Left forelimb (tissue), 1 donor: ENCODE results near the gene BAZ2B.

Experiments
- DNase-seq: peaks from one replicate; pipeline ENCODE4 v3.0.0-alpha.2; 2018; ENCODE audit warnings: low spot score

Gene BAZ2B

GRCh38 chr2:159573846-159574606 lies 42.3 kb downstream of the BAZ2B start:
- DNase-seq = no peak

GRCh38 chr2:159573294-159573693 lies 43.1 kb downstream of the BAZ2B start:
- DNase-seq = no peak

- DNase-seq = no peak
These were observed 43.9 kb downstream of the BAZ2B start for GRCh38 chr2:159572459-159572858.

GRCh38 chr2:159571540-159572260 lies 44.6 kb downstream of the BAZ2B start:
- DNase-seq = no peak

GRCh38 chr2:159564081-159564480 lies 52.3 kb downstream of the BAZ2B start:
- no peak for DNase-seq

- no peak for DNase-seq
These were observed 54.1 kb downstream of the BAZ2B start for GRCh38 chr2:159562248-159562647.

- no peak for DNase-seq
These were observed 54.6 kb downstream of the BAZ2B start for GRCh38 chr2:159561786-159562185.

- no peak for DNase-seq
These were observed 55.1 kb downstream of the BAZ2B start for GRCh38 chr2:159561242-159561641.

GRCh38 chr2:159559034-159559433 lies 57.3 kb downstream of the BAZ2B start:
- no peak for DNase-seq

- DNase-seq = no peak
These were observed 57.9 kb downstream of the BAZ2B start for GRCh38 chr2:159558479-159558878.

- no peak for DNase-seq
These were observed 58.8 kb downstream of the BAZ2B start for GRCh38 chr2:159557437-159558034.

GRCh38 chr2:159555651-159556392 lies 60.5 kb downstream of the BAZ2B start:
- no peak for DNase-seq

- no peak for DNase-seq
These were observed 62.6 kb downstream of the BAZ2B start for GRCh38 chr2:159553727-159554126.

GRCh38 chr2:159551806-159552205 lies 64.5 kb downstream of the BAZ2B start:
- no peak for DNase-seq

- DNase-seq = no peak
These were observed 66.1 kb downstream of the BAZ2B start for GRCh38 chr2:159550231-159550630.

GRCh38 chr2:159549234-159549633 lies 67.1 kb downstream of the BAZ2B start:
- DNase-seq = no peak

GRCh38 chr2:159546716-159547430 lies 69.5 kb downstream of the BAZ2B start:
- DNase-seq = no peak

- no peak for DNase-seq
These were observed 70.3 kb downstream of the BAZ2B start for GRCh38 chr2:159546039-159546438.

- DNase-seq = no peak
These were observed 71.3 kb downstream of the BAZ2B start for GRCh38 chr2:159545085-159545484.

- no peak for DNase-seq
These were observed 74.2 kb downstream of the BAZ2B start for GRCh38 chr2:159542101-159542500.

- DNase-seq = no peak
These were observed 76.6 kb downstream of the BAZ2B start for GRCh38 chr2:159539701-159540100.

- no peak for DNase-seq
These were observed 77.5 kb downstream of the BAZ2B start for GRCh38 chr2:159538801-159539200.
